Raji (cell line): Measurements from ENCODE around the gene NOTUM.

ENCODE experiments used
- POLR2A ChIP-seq: IDR thresholded peaks from 2 replicates; pipeline ENCODE4 v1.6.1; 2011; ENCODE audit warnings: low read depth, low read length, control low read depth; ENCODE audit not compliant: insufficient read depth

The NOTUM gene

DNA sequence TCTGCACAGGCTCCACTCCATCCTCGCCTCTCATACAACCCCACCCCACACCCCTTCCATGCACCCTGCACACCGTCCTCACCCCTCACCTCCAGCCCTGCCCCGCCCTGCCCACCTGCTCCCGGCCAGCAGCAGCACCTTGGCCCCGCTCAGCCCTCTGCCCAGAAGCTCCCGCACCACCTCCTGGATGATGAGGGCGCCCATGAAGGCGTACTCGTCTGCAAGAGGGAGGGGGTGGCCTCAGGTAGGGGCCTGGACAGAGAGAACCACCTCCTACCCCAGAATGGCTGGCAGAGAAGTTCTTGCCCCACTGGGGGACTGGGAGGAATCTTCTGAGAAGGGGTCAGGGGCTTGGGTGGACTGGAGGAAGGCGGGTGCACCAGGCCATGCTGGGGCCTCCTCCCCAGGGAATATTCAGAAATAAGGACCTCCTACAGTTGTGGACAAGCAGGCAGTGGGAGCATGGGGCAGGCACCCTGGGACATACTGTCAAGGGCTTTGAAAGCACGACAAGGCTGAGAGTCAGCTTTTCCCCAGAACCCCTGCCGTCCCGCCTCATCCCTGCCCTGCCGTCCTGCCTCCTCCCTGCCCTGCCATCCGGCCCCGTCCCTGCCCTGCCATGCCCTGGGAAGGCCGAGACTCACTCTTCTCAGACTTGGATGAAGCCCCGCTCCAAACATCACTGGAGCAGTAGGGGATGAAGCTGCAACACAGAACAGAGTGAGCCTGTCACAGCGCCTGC is 3.1 kb downstream of the NOTUM start:
- TF ChIP-seq POLR2A: no peak

DNA sequence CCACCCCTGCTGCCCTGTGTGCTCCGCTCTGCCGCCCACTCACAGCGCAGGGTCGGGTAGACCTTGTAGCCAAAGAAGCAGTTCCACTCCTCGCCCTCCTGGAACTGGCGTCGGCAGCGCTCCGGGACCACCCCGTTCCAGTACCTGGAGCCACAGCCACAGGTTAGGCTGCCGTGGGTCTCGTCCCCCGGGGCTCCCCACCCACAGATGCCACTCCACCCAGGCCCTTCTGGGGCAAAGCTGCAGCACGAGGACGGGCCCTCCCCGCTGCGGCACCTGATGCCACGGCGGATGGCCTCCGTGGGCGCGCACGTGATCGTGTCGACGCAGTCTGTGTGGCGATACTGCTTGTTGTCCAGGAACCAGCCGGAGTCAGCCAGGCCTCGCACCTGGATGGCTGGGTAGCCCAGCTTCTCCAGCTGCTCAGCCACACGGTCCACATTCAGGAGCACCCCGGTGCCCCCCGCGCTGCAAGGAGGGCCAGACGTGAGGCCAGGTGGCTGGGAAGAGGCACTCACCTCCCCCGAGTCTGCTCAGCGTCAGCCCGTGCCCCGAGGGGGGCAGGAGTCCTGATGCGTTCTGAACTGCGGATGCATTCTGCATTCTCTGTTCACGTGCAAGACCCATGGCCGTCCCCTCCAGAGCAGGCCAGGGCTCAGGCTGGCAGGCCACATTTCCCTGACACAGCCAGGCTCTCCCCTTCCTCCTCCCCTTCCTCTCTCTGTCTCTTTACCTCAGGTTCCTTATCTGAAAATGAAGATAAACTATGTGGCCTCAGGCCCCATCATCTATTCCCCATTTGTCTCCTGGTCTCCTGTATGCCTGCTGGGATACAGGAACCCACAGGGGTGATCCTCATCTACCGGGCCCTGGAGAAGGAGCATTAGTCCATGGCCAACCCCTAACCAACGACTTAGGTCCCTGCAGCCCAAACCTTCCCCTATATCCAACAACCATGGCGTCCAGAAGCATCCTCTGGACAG is 4.1 kb downstream of the NOTUM start:
- TF ChIP-seq POLR2A: no peak

DNA sequence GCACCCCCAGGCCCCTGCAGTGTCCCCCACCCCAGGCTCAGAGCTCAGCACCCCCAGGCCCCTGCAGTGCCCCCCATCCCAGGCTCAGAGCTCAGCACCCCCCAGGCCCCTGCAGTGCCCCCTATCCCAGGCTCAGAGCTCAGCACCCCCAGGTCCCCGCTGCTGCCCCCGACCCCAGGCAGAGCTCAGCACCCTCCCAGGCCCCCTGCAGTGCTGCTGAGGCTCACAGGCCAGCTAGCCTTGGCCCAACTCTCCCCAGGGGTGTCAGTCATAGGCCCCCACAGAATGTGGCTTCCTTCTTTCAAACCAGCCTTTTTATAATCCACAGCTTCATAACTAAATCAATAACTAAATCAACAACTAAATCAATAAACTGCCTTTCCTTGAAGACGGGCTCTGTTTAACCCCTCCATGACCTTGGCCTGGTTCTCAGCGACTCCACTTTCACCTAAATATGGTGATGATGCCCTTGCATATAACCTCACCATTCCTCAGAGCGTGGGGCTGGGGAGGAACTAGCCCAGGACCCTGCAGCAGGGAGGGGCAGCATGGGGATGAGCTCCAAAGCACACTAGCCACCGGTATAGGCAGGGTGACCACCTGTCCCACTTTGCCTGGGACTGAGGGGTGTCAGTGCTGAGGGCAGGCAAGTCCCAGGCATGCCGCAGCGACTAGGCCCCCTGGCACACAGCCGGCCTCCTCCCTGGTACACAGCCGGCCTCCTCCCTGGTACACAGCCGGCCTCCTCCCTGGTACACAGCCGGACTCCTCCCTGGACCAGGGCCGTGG is 5.0 kb downstream of the NOTUM start:
- TF ChIP-seq POLR2A: no peak

DNA sequence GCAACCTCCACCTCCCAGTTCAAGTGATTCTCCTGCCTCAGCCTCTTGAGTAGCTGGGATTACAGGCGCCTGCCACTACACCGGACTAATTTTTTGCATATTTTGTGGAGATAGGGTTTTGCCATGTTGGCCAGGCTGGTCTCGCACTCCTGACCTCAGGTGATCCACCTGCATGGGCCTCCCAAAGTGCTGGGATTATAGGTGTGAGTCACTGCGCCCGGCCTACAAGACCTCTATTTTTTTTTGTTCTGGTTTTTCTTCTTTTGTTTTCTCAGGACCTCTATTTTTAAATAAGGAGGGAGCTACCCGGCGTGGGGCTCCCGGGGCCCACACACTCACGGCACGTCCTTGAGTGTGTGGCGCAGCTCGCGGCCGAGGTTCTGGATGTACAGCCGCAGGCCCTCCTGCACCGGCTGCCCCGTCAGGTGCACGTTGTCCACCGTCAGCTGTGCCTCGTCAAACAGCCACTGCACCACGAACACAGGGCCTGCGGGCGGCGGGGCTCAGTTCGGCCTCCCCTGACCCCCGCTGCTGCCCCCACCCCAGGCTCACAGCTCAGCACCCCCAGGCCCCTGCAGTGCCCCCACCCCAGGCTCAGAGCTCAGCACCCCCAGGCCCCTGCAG is 5.8 kb downstream of the NOTUM start:
- TF ChIP-seq POLR2A: no peak

DNA sequence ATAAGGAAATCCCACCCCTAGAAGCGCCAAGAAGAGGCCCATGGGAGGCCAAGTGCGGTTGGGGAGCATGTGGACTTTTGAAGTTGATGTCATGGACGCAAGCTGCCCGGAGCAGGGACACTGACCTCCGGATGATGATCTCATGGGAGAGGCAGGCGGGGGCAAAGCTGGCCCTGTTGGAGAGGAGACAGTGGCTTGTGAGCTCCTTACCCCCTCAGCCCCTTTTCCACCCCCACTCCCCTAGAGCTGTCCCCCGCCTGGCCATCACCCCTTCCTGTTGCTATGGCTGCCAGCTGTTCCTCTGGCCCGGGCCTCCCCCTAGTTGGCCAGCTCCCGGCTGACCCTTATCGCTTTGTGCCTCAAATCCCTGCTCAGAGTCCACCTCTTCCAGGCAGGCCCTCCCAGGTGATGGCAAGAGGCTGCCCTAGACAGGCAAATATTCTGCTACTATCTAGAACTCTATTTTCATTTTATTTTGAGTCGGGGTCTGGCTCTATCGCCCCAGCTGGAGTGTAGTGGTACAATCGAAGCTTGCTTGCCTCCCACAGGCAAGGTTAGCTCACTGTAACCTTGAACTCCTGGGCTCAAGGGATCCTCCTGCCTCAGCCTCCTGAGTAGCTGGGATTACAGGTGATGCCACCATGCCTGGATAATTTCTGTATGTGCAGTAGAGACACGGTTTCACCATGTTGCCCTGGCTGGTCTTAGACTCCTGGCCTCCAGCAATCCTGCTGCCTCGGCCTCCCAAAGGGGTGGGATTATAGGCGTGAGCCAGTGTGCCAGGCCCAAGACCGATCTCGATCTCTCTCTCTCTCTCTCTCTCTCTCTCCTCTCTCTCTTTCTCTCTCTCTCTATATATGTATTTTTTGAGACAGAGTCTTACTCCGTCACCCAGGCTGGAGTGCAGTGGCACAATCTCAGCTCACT is 6.6 kb downstream of the NOTUM start:
- no peak for TF ChIP-seq POLR2A

DNA sequence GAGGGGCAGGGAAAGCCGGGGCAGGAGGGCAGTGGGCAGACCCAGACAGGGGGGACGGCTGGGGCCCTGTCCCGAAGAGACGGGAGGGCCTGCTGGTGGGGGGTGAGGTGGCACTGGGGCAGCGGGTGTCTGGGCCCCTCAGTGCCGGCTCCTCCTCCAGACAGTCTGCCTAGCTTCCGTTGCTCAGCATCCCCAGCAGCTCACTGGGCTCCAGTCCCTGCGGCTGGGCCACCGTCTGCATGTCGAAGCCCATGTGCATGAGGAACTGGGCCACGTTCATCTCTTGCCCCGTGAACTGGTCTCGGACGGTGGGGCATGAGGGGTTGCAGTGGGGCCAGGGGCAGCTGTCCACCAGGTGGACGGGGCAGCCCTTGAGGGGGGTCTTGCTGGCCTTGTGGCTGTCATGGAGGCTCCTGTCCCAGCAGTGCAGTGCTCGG is 8.2 kb downstream of the NOTUM start:
- TF ChIP-seq POLR2A: no peak

DNA sequence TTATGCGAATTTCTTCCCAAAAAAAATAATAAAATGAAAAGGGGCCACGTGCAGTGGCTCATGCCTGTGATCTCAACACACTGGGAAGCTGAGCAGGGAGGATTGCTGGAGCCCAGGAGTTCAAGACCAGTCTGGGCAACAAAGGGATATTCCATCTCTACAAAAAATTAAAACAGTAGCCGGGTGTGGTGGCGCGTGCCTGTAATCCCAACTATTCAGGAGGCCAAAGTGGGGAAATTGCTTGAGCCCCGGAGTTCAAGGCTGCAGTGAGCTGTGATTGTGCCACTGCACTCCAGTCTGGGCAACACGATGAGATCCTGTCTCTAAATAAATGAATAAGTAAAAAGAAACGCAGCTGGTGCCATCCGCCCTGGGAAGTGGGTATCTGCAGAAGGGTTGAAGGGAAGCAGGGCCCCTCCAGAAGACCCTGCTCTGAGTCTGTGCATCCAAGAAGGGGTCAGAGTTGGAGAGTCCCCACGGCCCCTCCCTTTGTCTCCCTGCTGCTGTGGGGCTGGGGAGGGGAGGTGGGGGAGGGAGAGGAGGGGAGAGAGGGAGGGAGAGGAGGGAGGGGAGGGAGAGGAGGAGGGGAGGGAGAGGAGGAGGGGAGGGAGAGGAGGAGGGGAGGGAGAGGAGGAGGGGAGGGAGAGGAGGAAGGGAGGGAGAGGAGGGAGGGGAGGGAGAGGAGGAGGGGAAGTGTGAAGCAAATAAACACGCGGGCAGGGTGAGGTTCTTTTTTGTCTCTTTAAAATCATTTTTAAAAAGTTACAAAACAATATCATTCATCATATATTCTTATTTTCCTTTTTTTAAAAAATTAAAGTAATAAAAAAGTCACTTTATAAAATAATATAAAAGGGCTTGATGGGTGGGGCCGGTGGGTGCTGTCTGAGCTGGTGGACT is 9.0 kb downstream of the NOTUM start:
- no peak for TF ChIP-seq POLR2A

DNA sequence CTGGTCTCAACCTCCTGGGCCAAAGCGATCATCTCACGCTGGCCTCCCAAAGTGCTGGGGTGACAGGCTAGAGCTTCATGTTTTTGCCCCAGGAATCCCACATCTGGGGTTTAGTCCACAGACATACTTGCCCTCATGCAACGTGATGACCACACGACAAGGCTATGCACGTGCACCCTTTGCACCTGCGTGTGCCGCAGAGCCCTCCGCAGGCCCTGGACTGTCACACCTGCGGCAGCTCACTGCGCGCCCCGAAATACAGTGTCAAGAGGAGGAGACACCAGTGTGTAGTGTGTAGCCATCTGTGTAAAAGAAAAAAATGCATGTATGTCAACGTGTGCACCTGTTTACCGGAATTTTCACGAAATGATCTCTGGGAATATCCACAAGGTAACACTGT is 10.5 kb downstream of the NOTUM start:
- TF ChIP-seq POLR2A: no peak

DNA sequence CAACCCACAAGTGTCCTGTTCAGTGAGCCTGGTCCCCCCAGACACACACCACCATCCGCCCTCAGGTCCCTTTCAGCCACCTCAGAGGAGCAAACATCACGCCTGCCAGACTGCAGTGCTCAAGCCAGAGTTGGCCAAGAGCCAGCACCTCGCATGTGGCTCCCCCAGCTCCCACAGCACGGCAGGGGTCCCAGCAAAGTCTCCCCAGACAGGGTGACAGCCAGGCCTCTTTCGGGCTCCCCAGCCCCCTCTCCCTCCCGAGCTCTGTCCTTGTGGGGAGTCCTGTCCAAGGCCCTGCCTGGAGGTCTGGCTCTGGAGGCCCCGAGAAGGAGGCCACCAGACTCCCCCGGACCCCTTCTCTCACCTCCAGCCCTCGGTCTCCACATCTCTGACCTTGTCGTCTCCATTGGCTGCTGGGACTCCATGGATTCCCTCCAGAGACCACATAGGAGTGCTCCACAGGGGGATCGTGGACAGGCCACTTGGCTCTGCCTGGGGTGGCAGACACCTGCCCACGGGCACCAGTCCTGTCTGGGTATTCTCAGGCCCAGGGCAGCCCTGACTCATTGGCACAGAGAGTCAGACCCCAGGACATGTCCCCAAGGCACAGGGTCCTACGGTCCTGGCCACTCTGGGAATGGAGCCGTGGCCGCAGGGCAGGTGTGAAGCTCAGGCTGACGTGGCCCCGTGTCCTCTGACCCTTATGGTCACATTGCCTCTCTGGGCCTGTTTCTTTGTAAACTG is 12.2 kb downstream of the NOTUM start:
- no peak for TF ChIP-seq POLR2A

DNA sequence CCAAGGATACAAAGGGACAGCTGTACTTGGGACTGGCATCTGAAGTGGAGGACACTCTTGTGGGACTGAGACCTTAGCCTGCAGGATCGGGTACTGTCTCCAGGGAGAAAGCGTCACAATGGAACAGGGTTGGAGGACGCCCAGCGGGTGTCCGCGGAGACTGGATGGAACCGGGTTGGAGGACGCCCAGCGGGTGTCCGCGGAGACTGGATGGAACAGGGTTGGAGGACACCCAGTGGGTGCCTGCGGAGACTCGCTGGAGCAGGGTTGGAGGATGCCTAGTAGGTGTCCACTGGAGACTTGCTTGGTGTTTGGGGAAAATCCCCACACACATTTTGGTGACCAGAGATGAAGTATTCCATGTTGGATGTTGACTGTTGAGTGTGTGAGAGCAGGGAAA is 13.8 kb downstream of the NOTUM start, which contains the start of gene MYADML2:
MYADML2 (minus strand) TSS at position 45 of the 400 bp plus-strand sequence. CDS start 5,492 bp downstream, outside the sequence.
- no peak for TF ChIP-seq POLR2A

DNA sequence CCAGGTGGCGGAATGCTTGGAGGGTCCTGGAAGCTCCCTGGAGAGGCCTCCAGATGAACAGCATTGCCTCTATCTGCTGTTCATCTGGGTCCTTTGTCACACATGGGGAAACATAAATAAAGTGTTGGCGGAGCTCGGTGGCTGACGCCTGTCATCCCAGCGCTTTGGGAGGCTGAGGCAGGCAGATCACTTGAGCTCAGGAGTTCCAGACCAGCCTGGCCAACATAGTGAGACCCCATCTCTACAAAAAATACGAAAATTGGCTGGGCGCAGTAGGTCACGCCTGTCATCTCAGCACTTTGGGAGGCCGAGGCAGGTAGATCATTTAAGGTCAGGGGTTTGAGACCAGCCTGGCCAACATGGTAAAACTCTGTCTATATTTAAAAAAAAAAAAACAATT is 16.1 kb downstream of the NOTUM start:
- no peak for TF ChIP-seq POLR2A

DNA sequence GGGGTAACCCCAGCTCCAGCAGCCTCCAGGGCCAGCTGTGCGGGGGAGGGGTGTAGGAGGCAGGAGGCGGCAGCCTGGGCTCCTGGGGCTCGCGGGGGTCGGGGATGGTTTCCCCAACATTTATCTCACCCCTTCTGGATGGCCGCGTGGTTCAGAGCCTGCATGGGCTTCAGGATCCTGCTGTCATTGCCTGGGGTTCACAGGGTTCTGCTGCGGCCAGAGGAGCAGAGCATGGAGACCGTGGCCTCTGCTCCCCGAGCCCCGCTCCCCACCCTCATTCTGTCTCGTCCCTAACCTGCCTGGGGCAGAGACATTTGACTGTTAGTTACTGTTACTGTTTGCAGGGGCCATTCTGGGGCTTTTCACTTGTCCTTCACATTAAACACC is 18.8 kb downstream of the NOTUM start:
- no peak for TF ChIP-seq POLR2A
